Smooth muscle cell of trachea (primary cell): ENCODE data around the gene UCP2. TPM values are rescaled to one million over a fixed set of nuclear protein-coding genes. Genes with fewer than 3 reads are reported as not detected.

Experiments used
- total RNA-seq: library from RNA; depleted of rRNA; stranded (reverse); fragments of >200 nt; gene quantifications from 2 replicates; pipeline ENCODE4 v1.2.1, GENCODE V29; 2014

The UCP2 gene, protein sequence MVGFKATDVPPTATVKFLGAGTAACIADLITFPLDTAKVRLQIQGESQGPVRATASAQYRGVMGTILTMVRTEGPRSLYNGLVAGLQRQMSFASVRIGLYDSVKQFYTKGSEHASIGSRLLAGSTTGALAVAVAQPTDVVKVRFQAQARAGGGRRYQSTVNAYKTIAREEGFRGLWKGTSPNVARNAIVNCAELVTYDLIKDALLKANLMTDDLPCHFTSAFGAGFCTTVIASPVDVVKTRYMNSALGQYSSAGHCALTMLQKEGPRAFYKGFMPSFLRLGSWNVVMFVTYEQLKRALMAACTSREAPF
- 4.1 and 8.9 TPM in 2 replicates for total RNA-seq

DNA sequence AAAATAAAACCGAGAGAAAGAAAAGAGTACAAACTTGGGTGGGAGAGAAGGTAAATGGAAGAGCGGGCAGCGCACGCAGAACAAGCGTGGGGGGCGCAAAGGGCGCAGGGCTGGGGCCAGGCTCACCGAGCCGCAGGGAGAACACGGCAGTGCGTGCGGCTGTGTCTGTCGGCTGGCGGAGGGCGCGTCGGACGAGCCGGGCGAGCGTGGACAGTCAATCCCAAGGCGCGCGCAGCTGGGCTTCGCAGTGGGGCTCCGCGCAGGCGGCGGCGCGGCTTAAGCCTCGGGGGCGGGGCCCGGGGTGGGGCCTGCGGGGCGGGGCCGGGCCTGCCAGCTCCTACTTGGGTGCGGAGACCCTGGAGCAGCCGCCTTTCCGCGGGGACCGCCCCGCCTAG lies at the start of gene UCP2:
Gene UCP2 (minus strand): TSS at position 249 of the 395 bp plus-strand sequence. CDS start 4,465 bp downstream, outside the sequence.

DNA sequence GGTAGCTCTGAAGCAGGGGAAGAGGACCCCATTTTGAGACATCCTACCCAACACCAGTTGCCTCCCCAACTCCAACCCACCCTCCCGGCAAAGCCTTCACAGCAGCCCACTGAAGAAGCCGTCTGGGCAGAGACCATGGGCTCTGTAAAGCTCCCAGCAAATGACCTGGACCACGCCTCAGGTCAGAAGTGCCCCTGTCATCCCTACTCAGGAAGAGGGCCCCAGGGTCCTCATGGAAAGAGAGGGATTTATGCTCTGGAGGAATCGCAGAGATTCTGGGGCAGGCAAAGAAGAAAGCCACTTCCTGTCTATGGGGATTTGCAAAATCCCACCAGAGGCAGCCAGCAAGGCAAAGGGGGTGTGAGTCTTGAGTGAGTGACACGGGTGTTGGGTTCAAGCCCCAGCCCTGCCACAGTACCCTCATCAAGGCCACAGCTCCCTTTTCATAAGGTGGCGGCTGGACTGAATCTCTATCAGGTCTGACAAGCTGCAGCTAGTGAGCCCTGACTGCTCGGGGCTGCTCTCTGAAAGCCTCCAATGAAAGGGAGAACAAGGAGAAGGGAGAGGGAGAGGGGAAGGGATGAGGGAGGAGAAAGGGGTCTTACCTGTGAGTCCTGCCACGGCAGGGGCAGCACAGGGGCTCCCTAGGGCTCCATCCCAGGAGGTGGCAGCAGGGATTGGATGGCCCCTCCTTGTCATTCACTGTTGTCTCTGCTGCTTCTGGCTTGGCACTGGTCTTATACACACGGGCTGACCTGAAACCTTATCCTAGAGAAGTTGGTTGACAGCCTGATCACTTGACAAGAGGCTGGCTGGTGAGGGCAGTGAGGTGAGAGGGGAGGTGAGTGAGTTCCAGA lies 26.0 kb upstream of the UCP2 start, which contains the start of gene UCP3:
Gene UCP3 (minus strand): TSS at position 713 of the 857 bp plus-strand sequence. CDS start 2,043 bp downstream, outside the sequence.

DNA sequence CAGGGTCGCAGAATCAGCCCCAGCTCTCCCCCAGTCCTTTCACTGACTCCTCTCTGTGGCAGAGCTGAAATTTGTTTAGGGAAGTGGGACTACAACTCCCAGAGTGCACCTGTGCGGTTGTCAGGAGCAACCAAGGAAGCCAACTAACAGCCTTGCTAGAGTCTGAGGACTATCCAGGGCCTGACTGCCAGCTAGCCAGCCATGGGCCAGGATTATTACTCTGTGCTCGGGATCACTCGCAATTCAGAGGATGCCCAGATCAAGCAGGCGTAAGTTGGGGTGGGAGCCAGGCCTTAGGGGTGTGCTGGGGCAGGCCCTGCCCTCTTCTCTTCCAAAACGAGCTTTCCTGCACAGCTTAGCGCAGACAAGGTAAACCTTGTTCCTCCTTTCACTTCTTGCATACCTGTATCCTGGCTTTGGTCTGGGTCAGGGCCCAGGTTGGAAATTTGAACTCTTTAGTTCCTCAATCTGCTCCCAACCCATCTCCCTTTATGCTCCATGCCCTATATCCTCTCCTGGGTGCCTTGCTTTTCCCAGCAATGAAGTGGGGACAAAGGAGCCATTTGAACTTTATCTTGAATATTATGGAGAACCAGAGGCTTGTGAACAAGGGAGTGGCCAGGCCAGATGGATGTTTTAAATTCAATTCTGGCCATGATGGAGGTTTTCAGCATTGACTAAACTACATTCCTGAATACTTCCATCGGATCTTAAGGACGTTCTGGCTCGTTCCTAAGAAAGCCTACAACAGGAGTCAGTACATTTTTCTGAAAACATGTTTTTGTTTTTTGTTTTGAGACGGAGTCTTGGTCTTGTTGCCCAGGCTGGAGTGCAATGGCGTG lies 31.6 kb downstream of the UCP2 start, which contains the start of gene DNAJB13:
Gene DNAJB13 (plus strand): TSS at position 158 of the 842 bp plus-strand sequence. CDS start 44 bp downstream, at position 202.

Other genes with a start within 250 kb of the UCP2 start
- gene RAB6A, start 221.8 kb downstream of the UCP2 start, total RNA-seq = 148 and 150 TPM in 2 replicates
- 19.8 and 29.4 TPM in 2 replicates for gene MRPL48, start 195.0 kb downstream of the UCP2 start, total RNA-seq
- gene COA4, start 106.0 kb downstream of the UCP2 start, total RNA-seq = 42.8 and 49.2 TPM in 2 replicates
- gene PAAF1, start 105.8 kb downstream of the UCP2 start, total RNA-seq = 8.1 and 17.5 TPM in 2 replicates
- gene DNAJB13, start 31.8 kb downstream of the UCP2 start, total RNA-seq = not detected in 2 replicates
- gene UCP3, start 26.2 kb upstream of the UCP2 start, total RNA-seq = 0.33 and 1.5 TPM in 2 replicates
- 8.4 and 11.4 TPM in 2 replicates for gene C2CD3, start 188.2 kb upstream of the UCP2 start, total RNA-seq
- 20.4 and 32.9 TPM in 2 replicates for gene PPME1, start 188.4 kb upstream of the UCP2 start, total RNA-seq